Activated CD4-positive, alpha-beta T cell treated with anti-CD3 and anti-CD28 coated beads, Interleukin-2, amount 10 ng/mL, durations not matched to agents 24 days and 14 days (primary cell): Measurements from ENCODE around the gene SLC6A19. TPM values are rescaled to one million over a fixed set of nuclear protein-coding genes. Genes with fewer than 3 reads are reported as not detected.
"Not testable (repeated sequence)": the region's sequence is repeated elsewhere in the genome, so short reads cannot be mapped to it uniquely, and the experiment has no call there.

Source experiments
- DNase-seq: peaks from one replicate; pipeline ENCODE4 v3.0.0; 2022
- H3K27ac Mint-ChIP-seq: one replicate; pipeline ENCODE4 v1.8.0; 2022; ENCODE audit warnings: mild to moderate bottlenecking, mixed read lengths
- H3K27me3 Mint-ChIP-seq: one replicate; pipeline ENCODE4 v1.8.0; 2022; ENCODE audit warnings: mixed read lengths
- H3K36me3 Mint-ChIP-seq: one replicate; pipeline ENCODE4 v1.8.0; 2022; ENCODE audit warnings: low read depth, mild to moderate bottlenecking, mixed read lengths
- H3K4me1 Mint-ChIP-seq: one replicate; pipeline ENCODE4 v1.8.0; 2021; ENCODE audit warnings: mixed read lengths
- H3K4me3 Mint-ChIP-seq: one replicate; pipeline ENCODE4 v1.8.0; 2022; ENCODE audit warnings: mild to moderate bottlenecking, moderate library complexity, mixed read lengths
- H3K9me3 Mint-ChIP-seq: one replicate; pipeline ENCODE4 v1.8.0; 2021; ENCODE audit warnings: mixed read lengths
- intact Hi-C: fragments of 100-400 bp; cut with micrococcal nuclease; formaldehyde crosslinking; loops from one replicate; pipeline ENCODE4 v1.15.1; 2023
- total RNA-seq: library from RNA; stranded (reverse); gene quantifications from 2 replicates; pipeline ENCODE4 v1.2.3, GENCODE V29; 2022

Gene SLC6A19
- not detected in 2 replicates for total RNA-seq

DNA sequence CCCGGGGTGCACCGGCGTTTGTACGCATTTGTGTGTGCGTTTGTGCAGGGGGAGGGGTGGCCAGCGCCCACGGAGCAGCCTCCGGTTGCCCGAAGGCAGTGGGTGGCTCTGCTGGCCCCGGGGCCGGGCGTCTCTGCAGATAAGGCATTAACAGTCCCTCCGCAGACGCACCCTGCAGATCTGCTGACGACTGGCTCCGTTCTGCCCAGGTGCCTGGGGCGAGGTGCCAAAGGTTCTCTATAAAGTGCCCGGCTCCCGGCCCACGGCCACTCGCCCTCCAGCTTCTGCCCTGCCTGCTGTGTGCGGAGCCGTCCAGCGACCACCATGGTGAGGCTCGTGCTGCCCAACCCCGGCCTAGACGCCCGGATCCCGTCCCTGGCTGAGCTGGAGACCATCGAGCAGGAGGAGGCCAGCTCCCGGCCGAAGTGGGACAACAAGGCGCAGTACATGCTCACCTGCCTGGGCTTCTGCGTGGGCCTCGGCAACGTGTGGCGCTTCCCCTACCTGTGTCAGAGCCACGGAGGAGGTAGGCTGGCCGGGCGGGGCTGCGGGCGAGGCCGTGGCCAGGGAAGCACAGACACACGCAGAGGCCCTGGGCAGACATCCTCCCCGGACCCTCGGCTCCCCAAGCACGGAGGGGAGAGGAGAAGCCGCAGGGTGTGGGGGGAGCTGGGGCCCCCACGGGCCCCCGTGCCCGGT lies at the start of gene SLC6A19:
SLC6A19 (plus strand) TSS at position 269 of the 699 bp plus-strand sequence; CDS start at position 325, 56 bp downstream.
- Mint-ChIP-seq H3K9me3 (no peaks in the 10 kb centered on the region), H3K4me1 (no peaks in the 10 kb centered on the region), H3K4me3 (no peak within 1 kb of the TSS), H3K36me3 (no peaks in the 10 kb centered on the region), H3K27me3 (peaks cover 2% of the 10 kb centered on the region), H3K27ac (no peak within 1 kb of the TSS)
- DNase-seq: no peak
- intact Hi-C loops: no loop called here

DNA sequence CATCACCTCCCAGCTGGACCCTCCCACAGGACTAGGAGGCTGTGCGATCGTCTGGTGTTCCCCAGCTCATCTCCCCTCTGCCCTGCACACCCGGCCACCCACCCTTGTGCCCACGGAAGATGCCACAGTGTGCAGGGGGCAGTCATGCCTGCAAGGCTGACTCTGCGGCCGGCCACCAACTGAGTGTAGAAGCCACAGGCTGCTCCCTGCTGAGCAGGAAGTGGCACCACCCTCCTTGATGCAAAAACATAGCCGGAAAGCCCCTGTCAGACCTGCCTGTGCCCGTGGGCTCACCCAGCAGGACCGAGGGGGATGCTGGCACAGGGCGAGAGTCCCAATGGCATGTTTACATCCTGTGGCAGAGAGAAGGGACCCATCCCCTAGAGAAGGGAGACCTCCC lies 49.2 kb upstream of the SLC6A19 start:
- H3K27me3 Mint-ChIP-seq: peaks cover 28% of the 10 kb centered on the region
- DNase-seq: no peak

DNA sequence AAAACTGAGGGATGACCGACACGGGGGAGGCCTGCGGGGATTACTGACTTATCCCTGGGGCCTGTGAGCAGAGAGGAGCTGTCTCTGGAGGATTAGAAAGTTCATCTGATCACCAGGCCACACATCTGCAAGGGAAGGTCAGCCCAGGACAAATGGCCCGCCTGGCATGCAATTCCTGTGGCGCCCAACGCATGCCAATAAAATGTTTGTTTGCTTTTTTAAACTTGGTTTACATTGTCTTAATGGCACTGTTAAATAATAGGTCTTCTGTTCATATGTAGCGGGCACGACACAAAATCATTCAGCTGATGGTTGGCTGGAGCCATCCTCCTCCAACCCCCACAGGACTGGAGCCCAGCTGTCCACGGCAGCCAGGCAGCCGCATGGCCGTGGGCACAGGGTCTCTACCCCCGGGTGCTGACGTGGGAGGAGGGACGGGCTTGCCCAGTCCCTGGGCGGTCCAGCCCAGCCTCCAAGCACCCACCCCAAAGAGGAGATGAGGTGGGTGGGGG lies 48.6 kb upstream of the SLC6A19 start:
- Mint-ChIP-seq H3K27ac (no peak overlapping the region), H3K4me3 (no peak overlapping the region), H3K4me1 (no peaks in the 10 kb centered on the region), H3K36me3 (no peaks in the 10 kb centered on the region), H3K9me3 (no peaks in the 10 kb centered on the region), H3K27me3 (peaks cover 35% of the 10 kb centered on the region)
- intact Hi-C loops: no loop called here
- no peak for DNase-seq

More for the DNA sequence above, 49.2 kb upstream of the SLC6A19 start:
- H3K4me1 Mint-ChIP-seq: no peaks in the 10 kb centered on the region
- intact Hi-C loops: no loop called here
- H3K27ac Mint-ChIP-seq: no peak overlapping the region
- H3K4me3 Mint-ChIP-seq: no peak overlapping the region
- no peaks in the 10 kb centered on the region for H3K36me3 Mint-ChIP-seq
- H3K9me3 Mint-ChIP-seq: no peaks in the 10 kb centered on the region

DNA sequence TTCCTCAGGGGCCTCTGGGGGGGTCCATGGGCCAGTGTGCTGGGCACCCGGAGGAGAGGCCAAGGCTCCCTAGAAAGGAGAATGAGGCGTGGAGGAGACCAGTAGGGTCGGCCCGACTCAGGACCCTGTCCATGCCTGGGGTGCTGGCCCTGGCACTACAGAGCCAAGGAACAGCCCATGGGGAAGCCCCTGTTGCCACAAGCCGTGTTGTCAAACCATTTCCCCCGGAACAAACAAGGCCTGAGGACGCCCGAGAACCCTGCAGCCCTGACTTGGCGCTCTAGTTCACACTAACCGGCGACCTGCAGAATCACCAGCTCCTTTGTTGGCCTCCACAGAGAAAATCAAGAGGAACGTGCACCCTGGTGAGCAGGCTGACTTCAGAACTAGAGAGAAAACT lies 48.0 kb upstream of the SLC6A19 start:
- Mint-ChIP-seq H3K9me3 (no peaks in the 10 kb centered on the region), H3K4me3 (no peak overlapping the region), H3K27me3 (peaks cover 36% of the 10 kb centered on the region), H3K36me3 (no peaks in the 10 kb centered on the region), H3K4me1 (no peaks in the 10 kb centered on the region), H3K27ac (no peak overlapping the region)
- DNase-seq: no peak
- intact Hi-C loops: no loop called here

DNA sequence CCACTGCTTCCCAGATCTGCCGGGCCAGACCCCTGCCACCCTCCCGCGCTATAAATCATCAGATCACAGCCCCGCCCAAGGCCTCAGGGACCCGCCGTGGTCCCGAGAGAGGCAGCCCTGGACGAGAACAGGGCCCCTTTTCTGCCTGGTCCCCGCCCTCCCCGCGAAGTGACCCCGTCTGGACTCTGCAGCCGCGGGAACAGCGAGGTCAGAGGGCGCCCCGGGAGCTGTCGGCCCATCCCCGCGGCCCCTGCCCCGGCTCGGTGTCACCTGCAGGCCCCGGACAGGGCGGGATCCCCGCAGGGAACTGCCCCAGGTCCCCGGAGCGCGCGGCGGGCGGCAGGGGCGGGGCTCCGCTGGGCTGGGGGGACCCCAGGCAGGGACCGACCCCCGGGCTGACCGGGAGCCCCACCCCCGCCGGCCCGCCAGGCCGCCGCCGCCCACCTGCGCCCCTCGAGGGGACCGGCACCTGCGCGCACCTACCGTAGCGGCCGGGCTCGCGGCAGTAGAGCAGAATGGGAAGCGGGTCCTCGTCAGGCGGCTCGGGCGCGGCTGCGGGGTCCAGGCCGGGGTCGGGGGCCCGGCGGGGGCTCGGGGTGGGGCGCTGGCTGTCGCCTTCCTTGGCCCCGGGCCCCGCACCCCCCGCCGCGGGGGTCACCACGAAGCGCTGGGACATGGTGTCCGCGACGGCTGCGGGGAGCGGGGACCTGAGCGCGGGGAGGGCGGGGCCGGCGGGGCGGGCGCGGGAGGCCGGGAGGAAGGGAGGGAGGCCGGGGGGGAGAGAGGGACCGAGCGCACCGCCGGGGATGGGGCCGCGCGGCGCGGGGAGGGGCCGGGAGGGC lies 46.0 kb upstream of the SLC6A19 start:
- H3K27ac Mint-ChIP-seq: no peak overlapping the region
- peaks cover 38% of the 10 kb centered on the region for H3K27me3 Mint-ChIP-seq
- H3K4me1 Mint-ChIP-seq: no peaks in the 10 kb centered on the region
- no peaks in the 10 kb centered on the region for H3K9me3 Mint-ChIP-seq
- intact Hi-C loops: no loop called here
- H3K36me3 Mint-ChIP-seq: no peaks in the 10 kb centered on the region
- no peak for DNase-seq
- H3K4me3 Mint-ChIP-seq: no peak overlapping the region

DNA sequence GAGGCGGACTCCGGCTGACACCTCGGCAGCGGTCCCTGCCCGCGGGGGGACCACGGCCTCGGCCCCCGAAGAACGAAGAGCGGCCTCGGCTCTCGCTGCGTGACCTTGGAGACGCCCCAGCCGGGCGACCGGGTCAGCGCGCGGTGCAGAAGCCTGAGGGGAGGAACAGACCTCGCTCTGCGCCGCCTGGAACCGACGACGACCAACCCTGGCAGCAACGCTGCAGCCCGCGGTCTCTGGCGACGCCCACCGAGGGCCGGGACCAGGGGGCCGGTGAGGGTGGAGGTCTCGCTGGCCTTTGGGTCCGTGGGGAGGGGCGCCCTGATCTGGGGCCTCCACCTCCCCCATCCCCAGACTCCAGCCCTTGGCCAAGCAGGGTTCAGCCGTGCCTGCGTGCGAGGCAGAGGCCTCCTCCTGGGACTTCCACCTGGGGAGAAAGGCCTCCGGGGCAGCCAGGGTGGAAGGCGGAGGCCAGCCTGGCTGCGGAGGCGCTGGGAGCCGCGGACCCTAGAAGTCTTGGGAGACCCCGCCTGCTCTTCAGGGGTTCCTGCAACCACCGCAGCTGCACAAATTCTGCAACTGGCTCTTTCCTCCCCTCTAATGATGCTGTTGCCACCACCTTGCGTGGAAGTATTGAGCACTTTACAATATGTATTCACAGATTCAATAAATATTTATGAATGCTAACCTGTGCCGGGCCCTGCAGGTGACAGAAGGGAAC lies 45.2 kb upstream of the SLC6A19 start:
- no peak overlapping the region for H3K27ac Mint-ChIP-seq
- intact Hi-C loops: no loop called here
- no peaks in the 10 kb centered on the region for H3K4me1 Mint-ChIP-seq

DNA sequence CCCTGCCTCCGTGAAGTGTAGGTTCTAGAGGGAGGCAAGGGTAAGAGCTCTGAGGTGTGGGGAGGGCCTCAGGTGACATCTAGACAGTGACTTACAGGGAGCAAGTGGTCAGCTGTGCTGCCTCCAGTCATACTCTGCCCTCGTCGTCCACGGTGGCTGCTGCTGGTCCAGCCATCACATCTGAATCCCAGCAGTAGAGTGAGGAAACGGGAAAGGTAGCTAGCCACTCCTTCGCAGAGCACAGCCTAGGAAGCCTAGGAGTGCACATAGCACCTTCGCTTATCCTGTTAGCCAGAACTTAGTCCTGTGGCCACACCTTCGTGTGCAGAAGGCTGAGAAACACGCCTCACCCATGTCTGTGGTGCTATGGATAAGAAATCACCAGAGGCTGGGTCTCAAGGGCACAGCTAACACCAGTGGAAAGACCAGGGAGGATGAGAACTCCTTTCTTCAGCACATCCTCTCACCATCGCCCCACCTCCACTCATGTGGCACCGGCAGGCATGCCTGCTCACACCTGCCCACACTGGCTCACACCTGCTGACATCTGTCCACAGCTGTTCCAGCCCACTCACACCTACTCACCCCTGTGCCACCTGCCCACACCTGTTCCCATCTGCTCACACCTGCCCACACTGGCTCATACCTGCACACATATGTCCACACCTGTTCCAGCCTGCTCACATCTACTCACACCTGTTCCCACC lies 44.5 kb upstream of the SLC6A19 start:
- Mint-ChIP-seq H3K27me3 (peaks cover 34% of the 10 kb centered on the region), H3K4me3 (no peak overlapping the region), H3K27ac (no peak overlapping the region), H3K36me3 (no peaks in the 10 kb centered on the region), H3K4me1 (no peaks in the 10 kb centered on the region), H3K9me3 (no peaks in the 10 kb centered on the region)
- no peak for DNase-seq
- intact Hi-C loops: no loop called here

More for the DNA sequence above, 45.2 kb upstream of the SLC6A19 start:
- no peak for DNase-seq
- Mint-ChIP-seq H3K9me3 (no peaks in the 10 kb centered on the region), H3K4me3 (no peak overlapping the region), H3K36me3 (no peaks in the 10 kb centered on the region), H3K27me3 (peaks cover 35% of the 10 kb centered on the region)

DNA sequence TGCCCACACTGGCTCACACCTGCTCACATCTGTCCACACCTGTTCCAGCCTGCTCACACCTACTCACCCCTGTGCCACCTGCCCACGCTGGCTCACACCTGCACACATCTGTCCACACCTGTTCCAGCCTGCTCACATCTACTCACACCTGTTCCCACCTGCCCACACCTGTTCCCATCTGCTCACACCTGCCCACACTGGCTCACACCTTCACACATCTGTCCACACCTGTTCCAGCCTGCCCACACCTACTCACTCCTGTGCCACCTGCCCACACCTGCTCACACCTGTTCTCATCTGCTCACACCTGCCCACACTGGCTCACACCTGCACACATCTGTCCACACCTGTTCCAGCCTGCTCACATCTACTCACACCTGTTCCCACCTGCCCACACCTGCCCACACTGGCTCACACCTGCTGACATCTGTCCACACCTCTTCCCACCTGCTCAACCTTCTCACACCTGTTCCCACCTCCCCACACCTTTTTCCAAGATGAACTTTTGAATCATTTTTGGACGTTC lies 43.9 kb upstream of the SLC6A19 start:
- intact Hi-C loops, DNase-seq, H3K4me1 Mint-ChIP-seq, H3K36me3 Mint-ChIP-seq, H3K9me3 Mint-ChIP-seq, H3K27ac Mint-ChIP-seq, H3K4me3 Mint-ChIP-seq: not testable (repeated sequence)
- peaks cover 32% of the 10 kb centered on the region for H3K27me3 Mint-ChIP-seq

DNA sequence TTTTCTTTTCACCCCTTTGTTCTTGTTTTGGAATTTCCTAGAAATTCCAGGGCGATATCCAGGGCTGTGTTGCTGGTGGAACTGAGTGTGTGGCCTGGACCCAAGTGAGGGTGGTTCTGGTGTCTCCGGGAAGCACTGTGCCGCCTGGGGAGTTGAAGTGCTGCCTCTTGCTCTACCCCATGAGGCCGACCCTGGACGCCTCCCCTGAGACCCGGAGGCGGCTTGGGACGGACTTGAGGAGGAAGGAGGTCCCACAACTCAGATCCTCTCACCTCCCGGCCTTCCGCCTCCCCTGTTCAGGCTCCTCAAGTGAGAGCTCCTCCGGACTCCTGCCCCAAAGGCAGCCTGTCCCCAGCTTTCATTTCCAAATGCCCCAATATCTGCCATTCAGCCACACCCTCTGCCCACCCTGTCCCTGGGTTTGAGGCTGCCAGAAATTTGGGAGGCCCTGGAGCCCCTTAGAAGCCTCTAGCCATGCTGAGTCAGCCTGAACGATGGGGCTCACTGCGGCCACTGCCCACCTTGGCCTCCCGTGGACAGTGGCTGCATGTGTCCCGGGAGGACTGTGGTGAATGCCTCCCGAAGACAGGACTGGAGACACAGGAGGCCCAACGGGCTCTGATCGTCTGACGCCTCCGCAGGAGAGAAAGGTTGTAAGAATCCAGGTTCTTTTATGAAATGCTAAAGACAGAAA lies 42.6 kb upstream of the SLC6A19 start:
- H3K27ac Mint-ChIP-seq: peak overlapping the region; percentile 11
- H3K27me3 Mint-ChIP-seq: peaks cover 26% of the 10 kb centered on the region
- DNase-seq: no peak
- H3K9me3 Mint-ChIP-seq: no peaks in the 10 kb centered on the region
- H3K36me3 Mint-ChIP-seq: no peaks in the 10 kb centered on the region
- intact Hi-C loops: no loop called here
- no peaks in the 10 kb centered on the region for H3K4me1 Mint-ChIP-seq
- no peak overlapping the region for H3K4me3 Mint-ChIP-seq

DNA sequence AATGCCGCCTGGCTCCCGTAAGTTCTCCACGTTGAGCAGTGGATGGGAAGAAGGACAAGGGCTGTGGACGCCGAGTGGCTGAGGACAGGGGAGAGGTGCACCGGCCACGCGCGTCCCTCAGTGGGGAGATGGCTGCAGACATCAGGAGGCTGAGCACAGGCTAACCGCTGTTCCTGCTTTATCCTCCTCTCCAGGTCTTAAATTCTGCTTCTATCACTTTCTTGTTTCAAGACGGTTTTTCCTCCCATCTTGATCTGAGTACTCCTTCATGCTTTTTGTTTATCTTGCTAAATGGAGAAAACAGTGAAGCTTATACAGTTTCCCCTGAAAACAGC lies 42.1 kb upstream of the SLC6A19 start:
- Mint-ChIP-seq H3K4me3 (no peak overlapping the region), H3K27me3 (peaks cover 21% of the 10 kb centered on the region), H3K4me1 (no peaks in the 10 kb centered on the region), H3K27ac (no peak overlapping the region), H3K36me3 (no peaks in the 10 kb centered on the region), H3K9me3 (no peaks in the 10 kb centered on the region)
- intact Hi-C loops: no loop called here
- no peak for DNase-seq

DNA sequence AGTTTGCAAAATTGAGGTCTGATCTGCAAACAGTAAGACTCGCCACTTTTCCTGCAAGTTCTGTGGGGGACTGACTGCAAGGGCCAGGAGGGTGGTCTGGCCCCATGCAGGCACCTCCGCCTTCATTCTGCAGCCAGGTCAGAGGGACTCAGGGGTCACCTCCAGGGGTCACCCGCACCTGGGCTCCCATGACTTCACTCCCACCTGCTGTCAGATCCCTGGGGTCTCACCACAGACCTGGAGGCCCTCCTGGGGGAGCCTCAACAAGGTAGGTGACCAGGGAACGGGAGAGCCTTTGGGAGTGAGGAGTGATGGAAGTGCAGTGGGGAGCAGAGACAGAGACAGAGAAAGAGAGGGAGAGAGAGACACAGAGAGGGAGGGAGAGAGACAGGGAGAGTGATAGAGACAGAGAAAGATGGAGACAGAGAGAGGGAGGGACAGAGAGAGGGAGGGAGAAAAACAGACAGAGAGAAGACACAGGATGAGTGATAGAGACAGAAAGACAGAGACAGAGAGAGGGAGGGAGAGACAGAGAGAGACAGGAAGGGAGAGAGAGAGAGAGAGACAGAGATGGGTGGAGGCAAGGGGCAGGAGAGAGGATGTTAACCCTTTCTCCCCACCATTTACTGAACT lies 41.5 kb upstream of the SLC6A19 start:
- Mint-ChIP-seq H3K9me3 (no peaks in the 10 kb centered on the region), H3K36me3 (no peaks in the 10 kb centered on the region), H3K27me3 (peaks cover 18% of the 10 kb centered on the region), H3K4me1 (no peaks in the 10 kb centered on the region), H3K27ac (no peak overlapping the region), H3K4me3 (no peak overlapping the region)
- DNase-seq: no peak
- intact Hi-C loops: no loop called here

DNA sequence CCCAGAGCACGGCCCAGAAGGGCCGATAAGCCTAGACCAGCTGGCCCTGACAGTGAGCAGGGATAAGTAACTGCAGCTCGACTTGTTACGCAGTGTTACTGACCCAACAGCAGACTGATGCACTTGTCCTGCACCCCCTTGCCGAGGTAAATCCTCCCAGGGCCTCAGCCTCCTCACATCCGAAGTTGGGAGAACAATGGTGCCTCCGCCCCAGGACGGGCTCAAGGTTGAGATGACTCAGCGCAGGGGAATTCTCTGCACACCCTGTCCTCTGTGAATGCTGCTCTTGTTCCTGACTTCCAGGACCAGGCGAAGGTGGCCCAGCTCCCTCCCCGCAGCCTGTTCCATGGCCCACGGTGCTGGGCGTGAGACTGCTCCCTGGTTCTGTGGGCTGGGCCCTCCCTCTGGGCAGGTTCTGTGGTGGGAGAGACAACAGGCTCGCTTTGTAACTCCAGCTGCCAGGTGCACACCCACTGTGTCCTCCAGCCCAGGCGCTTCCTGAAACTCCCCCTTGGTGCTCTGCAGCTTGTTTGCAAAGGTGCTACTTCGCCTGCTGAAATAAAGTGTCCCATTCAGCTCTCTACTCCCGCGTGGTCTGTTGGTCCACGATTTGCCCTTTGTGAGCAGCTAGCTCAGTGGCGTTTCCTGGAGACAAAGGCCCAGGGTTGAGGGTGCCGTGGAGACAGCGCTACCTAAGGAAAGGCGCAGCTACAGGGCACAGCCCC lies 40.1 kb upstream of the SLC6A19 start:
- no peaks in the 10 kb centered on the region for H3K9me3 Mint-ChIP-seq
- no peak overlapping the region for H3K27ac Mint-ChIP-seq
- peaks cover 17% of the 10 kb centered on the region for H3K27me3 Mint-ChIP-seq
- H3K4me3 Mint-ChIP-seq: no peak overlapping the region
- DNase-seq: no peak
- intact Hi-C loops: no loop called here
- no peaks in the 10 kb centered on the region for H3K4me1 Mint-ChIP-seq
- H3K36me3 Mint-ChIP-seq: no peaks in the 10 kb centered on the region
